Caco-2 (cell line): Measurements from ENCODE around the gene PDCD1. TPM values are rescaled to one million over a fixed set of nuclear protein-coding genes. Genes with fewer than 3 reads are reported as not detected.
A peak's percentile ranks its signal among the peaks of the same experiment; 100 is the strongest.

Experiments
- BruUV-seq: library from RNA; stranded (reverse); fragments of 400-500 nt; replicated peaks from 2 replicates; lab custom pipeline; 2021; lab: Mats Ljungman, UMichigan
- CTCF ChIA-PET: fragments of 300-600 bp; sonication (Branson Sonifier 250); formaldehyde crosslinking; loops from one replicate; lab custom pipeline; 2022; ENCODE audit warnings: antibody characterized with exemption; lab: Charles Lee
- POLR2A ChIA-PET: fragments of 300-600 bp; sonication (Branson Sonifier 250); formaldehyde crosslinking; loops from one replicate; lab custom pipeline; 2022; ENCODE audit warnings: antibody characterized with exemption; lab: Charles Lee
- DNase-seq, 2 experiments: peaks; one replicate each; pipeline versions ENCODE4 v3.0.0 to v3.0.0-alpha.2; 2020 to 2022
- H3K27me3 ChIP-seq: replicated peaks from 2 replicates; pipeline ENCODE4 v1.6.0; 2011; ENCODE audit warnings: low read length; ENCODE audit not compliant: control insufficient read depth, insufficient read depth
- H3K36me3 ChIP-seq: 2 replicates; pipeline ENCODE4 v1.5.1; 2011; ENCODE audit warnings: low read length; ENCODE audit not compliant: control insufficient read depth, insufficient read depth
- H3K4me1 ChIP-seq: fragments of 250-450 bp; sonication (Bioruptor Pico); 2 replicates; pipeline ENCODE4 v1.5.1; 2020; ENCODE audit warnings: mild to moderate bottlenecking
- H3K4me3 ChIP-seq: 2 replicates; pipeline ENCODE4 v1.5.1; 2011; ENCODE audit warnings: low read depth, mild to moderate bottlenecking, control low read depth, low read length
- H3K9me3 ChIP-seq: fragments of 250-450 bp; sonication (Bioruptor Pico); 2 replicates; pipeline ENCODE4 v1.5.1; 2020; ENCODE audit warnings: mild to moderate bottlenecking, moderate library complexity
- H3K27ac Mint-ChIP-seq: one replicate; pipeline ENCODE4 v1.8.0; 2022; ENCODE audit warnings: mixed read lengths; ENCODE audit not compliant: unreplicated experiment
- H3K27me3 Mint-ChIP-seq: one replicate; pipeline ENCODE4 v1.8.0; 2022; ENCODE audit warnings: mixed read lengths; ENCODE audit not compliant: insufficient read depth, unreplicated experiment
- H3K36me3 Mint-ChIP-seq: one replicate; pipeline ENCODE4 v1.8.0; 2022; ENCODE audit warnings: mild to moderate bottlenecking, mixed read lengths; ENCODE audit not compliant: insufficient read depth, unreplicated experiment
- H3K4me1 Mint-ChIP-seq: one replicate; pipeline ENCODE4 v1.8.0; 2022; ENCODE audit warnings: low read depth, mixed read lengths; ENCODE audit not compliant: unreplicated experiment
- H3K4me3 Mint-ChIP-seq: one replicate; pipeline ENCODE4 v1.8.0; 2022; ENCODE audit warnings: mild to moderate bottlenecking, moderate library complexity, mixed read lengths; ENCODE audit not compliant: unreplicated experiment
- H3K9me3 Mint-ChIP-seq: one replicate; pipeline ENCODE4 v1.8.0; 2022; ENCODE audit warnings: mixed read lengths; ENCODE audit not compliant: unreplicated experiment
- CTCF ChIP-seq, 2 experiments: fragments of 200-600 bp in 1 of 2; IDR thresholded peaks; 1 replicate in 1 of 2; 2 replicates in 1 of 2; pipeline versions ENCODE4 v1.5.1 to v1.8.0; 2011 to 2022; ENCODE audit warnings: antibody characterized with exemption in 1 of 2, control low read depth in 1 of 2, inconsistent platforms in 1 of 2, low read depth in 1 of 2, low read length in 1 of 2, mild to moderate bottlenecking in 1 of 2, moderate library complexity in 1 of 2; ENCODE audit not compliant: insufficient read depth in 1 of 2, severe bottlenecking in 1 of 2, unreplicated experiment in 1 of 2
- intact Hi-C: fragments of 100-400 bp; cut with micrococcal nuclease; formaldehyde crosslinking; loops from one replicate; pipeline ENCODE4 v1.10.0; 2022; ENCODE audit not compliant: unreplicated experiment
- total RNA-seq: library from RNA; stranded (reverse); gene quantifications from 2 replicates; pipeline ENCODE4 v1.2.3, GENCODE V29; 2022

PDCD1 gene
- total RNA-seq, 1 experiment from 2014 or later: not detected

- H3K27me3 Mint-ChIP-seq: no peaks in the 10 kb centered on the region
- peak overlapping the region; percentile 84 for H3K4me3 Mint-ChIP-seq
- Histone ChIP-seq H3K27me3 (no peaks in the 10 kb centered on the region), H3K4me1 (peaks cover 4% of the 10 kb centered on the region; the same call in 1 of the 2 replicates), H3K4me3 (peak overlapping the region; percentile 70), H3K9me3 (no peaks in the 10 kb centered on the region), H3K36me3 (no peaks in the 10 kb centered on the region)
- BruUV-seq: no TSS peak
- H3K36me3 Mint-ChIP-seq: peaks cover 11% of the 10 kb centered on the region
- no peaks in the 10 kb centered on the region for H3K4me1 Mint-ChIP-seq
- H3K27ac Mint-ChIP-seq: peak overlapping the region; percentile 75
- ChIA-PET CTCF (no interaction called here), POLR2A (no interaction called here)
- no peak for TF ChIP-seq CTCF (IDR thresholded peaks at IDR 0.05; ENCODE audit: insufficient read depth in 1 of 2, low read depth in 1 of 2, low read length in 1 of 2, severe bottlenecking in 1 of 2, unreplicated experiment in 1 of 2)
- no peak for DNase-seq
- intact Hi-C loops: loop anchor here (1.0 kb wide), 1 partner anchor 178 kb away; the partner anchor contains the start of gene ING5
- H3K9me3 Mint-ChIP-seq: no peaks in the 10 kb centered on the region
Measured at GRCh38 chr2:241880311-241881073, 21.8 kb upstream of the PDCD1 start.

- intact Hi-C loops: loop anchor here (10.0 kb wide), 1 partner anchor 215 kb away; no protein-coding TSS in a partner anchor
- Mint-ChIP-seq H3K4me1 (no peaks in the 10 kb centered on the region), H3K36me3 (peaks cover 11% of the 10 kb centered on the region), H3K9me3 (no peaks in the 10 kb centered on the region), H3K27me3 (no peaks in the 10 kb centered on the region), H3K27ac (no peak overlapping the region), H3K4me3 (no peak overlapping the region)
- no peaks in the 10 kb centered on the region for H3K27me3 ChIP-seq
- no peaks in the 10 kb centered on the region for H3K9me3 ChIP-seq
- H3K4me3 ChIP-seq: no peak overlapping the region
- no TSS peak for BruUV-seq
- DNase-seq: no peak
- TF ChIP-seq CTCF (IDR thresholded peaks at IDR 0.05; ENCODE audit: insufficient read depth in 1 of 2, low read depth in 1 of 2, low read length in 1 of 2, severe bottlenecking in 1 of 2, unreplicated experiment in 1 of 2): no peak
- peaks cover 4% of the 10 kb centered on the region; the same call in 1 of the 2 replicates for H3K4me1 ChIP-seq
- no peaks in the 10 kb centered on the region for H3K36me3 ChIP-seq
- CTCF ChIA-PET: no interaction called here
- POLR2A ChIA-PET: no interaction called here
Measured at GRCh38 chr2:241879326-241879725, 20.6 kb upstream of the PDCD1 start.

GRCh38 chr2:241877989-241878970, 19.6 kb upstream of the PDCD1 start:
- H3K4me3 ChIP-seq: no peak overlapping the region
- Mint-ChIP-seq H3K36me3 (peaks cover 11% of the 10 kb centered on the region), H3K4me3 (no peak overlapping the region), H3K27ac (no peak overlapping the region), H3K9me3 (no peaks in the 10 kb centered on the region), H3K4me1 (no peaks in the 10 kb centered on the region), H3K27me3 (no peaks in the 10 kb centered on the region)
- peak; percentile 55 to 73 for DNase-seq
- CTCF ChIA-PET: interaction anchor here (0.5 to 0.9 kb wide), 3 partner anchors 70 to 192 kb away, joined by 3 read pairs; partner anchors contain the start of gene DTYMK
- POLR2A ChIA-PET: interaction anchor here (0.7 kb wide), 1 partner anchor 122 kb away, joined by 5 read pairs; no protein-coding TSS in a partner anchor
- H3K4me1 ChIP-seq: peaks cover 4% of the 10 kb centered on the region; the same call in 1 of the 2 replicates
- intact Hi-C loops: loop anchor here (10.0 kb wide), 1 partner anchor 213 kb away; no protein-coding TSS in a partner anchor
- no peaks in the 10 kb centered on the region for H3K27me3 ChIP-seq
- H3K9me3 ChIP-seq: no peaks in the 10 kb centered on the region
- TF ChIP-seq CTCF (IDR thresholded peaks at IDR 0.05; ENCODE audit: insufficient read depth in 1 of 2, low read depth in 1 of 2, low read length in 1 of 2, severe bottlenecking in 1 of 2, unreplicated experiment in 1 of 2): peak; percentile 43 to 80
- no peaks in the 10 kb centered on the region for H3K36me3 ChIP-seq
- no TSS peak for BruUV-seq
